Measurements from ENCODE around the gene SYNJ2. TPM values are rescaled to one million over a fixed set of nuclear protein-coding genes. Genes with fewer than 3 reads are reported as not detected.
"Not testable (repeated sequence)": the region's sequence is repeated elsewhere in the genome, so short reads cannot be mapped to it uniquely, and the experiment has no call there.

SYNJ2 gene
- total RNA-seq, 2 experiments from 2014 or later = 34.6 to 38.0 TPM

- no peak for TF ChIP-seq CTCF (IDR thresholded peaks at IDR 0.05)
- ATAC-seq (ENCODE audit: poor library complexity) (no peak), DNase-seq (no peak)
- intact Hi-C loops (cut with DNase I, micrococcal nuclease) = no loop called here
- Mint-ChIP-seq H3K4me3 (no peak overlapping the region), H3K4me1 (ENCODE audit: low read depth) (peaks cover 18% of the 10 kb centered on the region), H3K36me3 (ENCODE audit: low read depth) (no peaks in the 10 kb centered on the region), H3K27me3 (no peaks in the 10 kb centered on the region), H3K9me3 (no peaks in the 10 kb centered on the region), H3K27ac (no peak overlapping the region)
- Histone ChIP-seq H3K9me3 (ENCODE audit: control insufficient read depth in 1 of 2, insufficient read depth in 1 of 2, low read length in 2 of 2) (no peaks in the 10 kb centered on the region), H3K27me3 (ENCODE audit: control insufficient read depth in 1 of 2, insufficient read depth in 2 of 2, low read length in 2 of 2) (no peaks in the 10 kb centered on the region), H3K4me3 (ENCODE audit: low read length) (no peak overlapping the region), H3K36me3 (ENCODE audit: insufficient read depth, low read length) (no peaks in the 10 kb centered on the region), H3K4me1 (ENCODE audit: insufficient read depth, low read length) (peaks cover 17% of the 10 kb centered on the region), H3K27ac (ENCODE audit: low read depth in 1 of 2, low read length in 2 of 2) (no peak overlapping the region)
- ChIA-PET POLR2A (no interaction called here), CTCF (no interaction called here)
Measured at GRCh38 chr6:157966589-157966977, 15.1 kb upstream of the SYNJ2 start.

- no peak overlapping the region for H3K27ac ChIP-seq (ENCODE audit: low read depth in 1 of 2, low read length in 2 of 2)
- peaks cover 14% of the 10 kb centered on the region for H3K4me1 ChIP-seq (ENCODE audit: insufficient read depth, low read length)
- no peaks in the 10 kb centered on the region for H3K9me3 ChIP-seq (ENCODE audit: control insufficient read depth in 1 of 2, insufficient read depth in 1 of 2, low read length in 2 of 2)
- Mint-ChIP-seq H3K27me3 (no peaks in the 10 kb centered on the region), H3K4me1 (ENCODE audit: low read depth) (peaks cover 18% of the 10 kb centered on the region), H3K36me3 (ENCODE audit: low read depth) (no peaks in the 10 kb centered on the region), H3K27ac (no peak overlapping the region), H3K4me3 (no peak overlapping the region), H3K9me3 (no peaks in the 10 kb centered on the region)
- ChIA-PET CTCF (no interaction called here), POLR2A (no interaction called here)
- intact Hi-C loops (cut with DNase I, micrococcal nuclease) = no loop called here
- H3K27me3 ChIP-seq (ENCODE audit: control insufficient read depth in 1 of 2, insufficient read depth in 2 of 2, low read length in 2 of 2) = no peaks in the 10 kb centered on the region
- no peak for TF ChIP-seq CTCF (IDR thresholded peaks at IDR 0.05)
- no peak overlapping the region for H3K4me3 ChIP-seq (ENCODE audit: low read length)
- DNase-seq = no peak
- ATAC-seq (ENCODE audit: poor library complexity) = no peak
- no peaks in the 10 kb centered on the region for H3K36me3 ChIP-seq (ENCODE audit: insufficient read depth, low read length)
Measured at GRCh38 chr6:157967020-157967419, 14.6 kb upstream of the SYNJ2 start.

- ChIA-PET CTCF (no interaction called here), POLR2A (no interaction called here)
- H3K4me1 Mint-ChIP-seq (ENCODE audit: low read depth) = peaks cover 17% of the 10 kb centered on the region
- no peaks in the 10 kb centered on the region for H3K9me3 ChIP-seq (ENCODE audit: control insufficient read depth in 1 of 2, insufficient read depth in 1 of 2, low read length in 2 of 2)
- H3K27ac Mint-ChIP-seq = no peak overlapping the region
- TF ChIP-seq CTCF (IDR thresholded peaks at IDR 0.05) = no peak
- H3K4me3 Mint-ChIP-seq = no peak overlapping the region
- no peaks in the 10 kb centered on the region for H3K9me3 Mint-ChIP-seq
- H3K27me3 ChIP-seq (ENCODE audit: control insufficient read depth in 1 of 2, insufficient read depth in 2 of 2, low read length in 2 of 2) = no peaks in the 10 kb centered on the region
- H3K4me1 ChIP-seq (ENCODE audit: insufficient read depth, low read length) = peaks cover 9% of the 10 kb centered on the region
- H3K27me3 Mint-ChIP-seq = no peaks in the 10 kb centered on the region
- intact Hi-C loops (cut with DNase I, micrococcal nuclease) = no loop called here
- no peaks in the 10 kb centered on the region for H3K36me3 Mint-ChIP-seq (ENCODE audit: low read depth)
- no peak overlapping the region for H3K27ac ChIP-seq (ENCODE audit: low read depth in 1 of 2, low read length in 2 of 2)
- H3K4me3 ChIP-seq (ENCODE audit: low read length) = no peak overlapping the region
- no peak for DNase-seq
- ATAC-seq (ENCODE audit: poor library complexity) = no peak
- no peaks in the 10 kb centered on the region for H3K36me3 ChIP-seq (ENCODE audit: insufficient read depth, low read length)
Measured at GRCh38 chr6:157967486-157967885, 14.2 kb upstream of the SYNJ2 start.

- H3K4me3 ChIP-seq (ENCODE audit: low read length); H3K9me3 ChIP-seq (ENCODE audit: control insufficient read depth in 1 of 2, insufficient read depth in 1 of 2, low read length in 2 of 2); intact Hi-C loops (cut with DNase I, micrococcal nuclease); POLR2A ChIA-PET; H3K27me3 ChIP-seq (ENCODE audit: control insufficient read depth in 1 of 2, insufficient read depth in 2 of 2, low read length in 2 of 2); H3K36me3 Mint-ChIP-seq (ENCODE audit: low read depth); H3K4me1 ChIP-seq (ENCODE audit: insufficient read depth, low read length); H3K4me1 Mint-ChIP-seq (ENCODE audit: low read depth); H3K4me3 Mint-ChIP-seq; H3K9me3 Mint-ChIP-seq; H3K27ac Mint-ChIP-seq; H3K27me3 Mint-ChIP-seq; ATAC-seq (ENCODE audit: poor library complexity); H3K36me3 ChIP-seq (ENCODE audit: insufficient read depth, low read length); DNase-seq; H3K27ac ChIP-seq (ENCODE audit: low read depth in 1 of 2, low read length in 2 of 2): not testable (repeated sequence)
- CTCF ChIA-PET = interaction anchor here (1.4 kb wide), 1 partner anchor 9 kb away, joined by 4 read pairs; no protein-coding TSS in a partner anchor
Measured at GRCh38 chr6:157972177-157972576, 9.5 kb upstream of the SYNJ2 start.

Measured in CD4-positive, alpha-beta T cell (primary cell).